ENCODE data around the gene SMG1.

DNA sequence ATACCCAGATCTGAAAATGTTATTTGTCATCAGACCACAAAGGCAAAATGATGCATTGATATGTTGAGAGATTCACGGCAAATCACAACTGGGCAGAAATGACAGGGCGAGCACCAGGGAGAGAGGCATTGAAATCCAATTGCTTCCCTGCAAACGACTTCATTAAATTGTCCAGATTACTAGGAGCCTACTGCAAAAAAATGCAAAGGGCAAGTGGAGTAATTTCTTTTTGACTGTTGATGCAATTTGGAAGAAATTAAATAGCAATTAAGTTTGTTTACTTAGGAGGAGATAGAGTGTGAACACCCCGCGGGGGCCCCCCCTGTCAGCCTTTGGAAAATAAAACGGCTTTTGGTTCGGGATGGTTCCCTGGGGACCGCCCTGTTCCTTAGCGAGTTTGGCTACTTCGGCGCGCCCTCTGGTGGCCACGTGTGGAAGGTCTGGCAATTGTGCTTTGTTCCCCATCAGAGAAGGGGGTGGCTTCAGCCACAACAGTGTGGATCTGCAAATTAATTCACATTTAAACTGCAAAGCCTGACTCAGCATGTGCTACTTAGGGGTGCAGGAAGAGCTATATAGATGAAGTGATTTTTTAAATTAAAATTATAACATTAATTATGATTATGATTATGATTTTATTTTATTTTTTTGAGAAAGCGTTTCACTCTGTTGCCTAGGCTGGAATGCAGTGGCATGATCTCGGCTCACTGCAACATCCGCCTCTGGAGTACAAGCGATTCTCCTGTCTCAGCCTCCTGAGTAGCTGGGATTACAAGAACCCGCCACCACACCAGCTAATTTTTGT lies 43.0 kb upstream of the SMG1 start:
- TF ChIP-seq RAD21 (IDR thresholded peaks at IDR 0.05; ENCODE audit: low read depth), result peak; percentile 90
- TF ChIP-seq, protein P1, sequence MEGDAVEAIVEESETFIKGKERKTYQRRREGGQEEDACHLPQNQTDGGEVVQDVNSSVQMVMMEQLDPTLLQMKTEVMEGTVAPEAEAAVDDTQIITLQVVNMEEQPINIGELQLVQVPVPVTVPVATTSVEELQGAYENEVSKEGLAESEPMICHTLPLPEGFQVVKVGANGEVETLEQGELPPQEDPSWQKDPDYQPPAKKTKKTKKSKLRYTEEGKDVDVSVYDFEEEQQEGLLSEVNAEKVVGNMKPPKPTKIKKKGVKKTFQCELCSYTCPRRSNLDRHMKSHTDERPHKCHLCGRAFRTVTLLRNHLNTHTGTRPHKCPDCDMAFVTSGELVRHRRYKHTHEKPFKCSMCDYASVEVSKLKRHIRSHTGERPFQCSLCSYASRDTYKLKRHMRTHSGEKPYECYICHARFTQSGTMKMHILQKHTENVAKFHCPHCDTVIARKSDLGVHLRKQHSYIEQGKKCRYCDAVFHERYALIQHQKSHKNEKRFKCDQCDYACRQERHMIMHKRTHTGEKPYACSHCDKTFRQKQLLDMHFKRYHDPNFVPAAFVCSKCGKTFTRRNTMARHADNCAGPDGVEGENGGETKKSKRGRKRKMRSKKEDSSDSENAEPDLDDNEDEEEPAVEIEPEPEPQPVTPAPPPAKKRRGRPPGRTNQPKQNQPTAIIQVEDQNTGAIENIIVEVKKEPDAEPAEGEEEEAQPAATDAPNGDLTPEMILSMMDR (IDR thresholded peaks at IDR 0.05 in 2 of 3, conservative IDR thresholded peaks at IDR 0.05 in 1 of 3; ENCODE audit: borderline replicate concordance in 1 of 3, insufficient read depth in 1 of 3, low read depth in 2 of 3, low read length in 2 of 3), result peak; percentile 83 to 93 (median 89)
- TF ChIP-seq, protein P2, sequence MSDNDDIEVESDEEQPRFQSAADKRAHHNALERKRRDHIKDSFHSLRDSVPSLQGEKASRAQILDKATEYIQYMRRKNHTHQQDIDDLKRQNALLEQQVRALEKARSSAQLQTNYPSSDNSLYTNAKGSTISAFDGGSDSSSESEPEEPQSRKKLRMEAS (IDR thresholded peaks at IDR 0.05), result no peak

Measured in HCT116 (cell line).